GM10266 (cell line): Measurements from ENCODE around the gene AXIN1.

ENCODE experiments used
- DNase-seq: peaks from one replicate; pipeline ENCODE4 v3.0.0; 2012; ENCODE audit errors: extremely low spot score
- CTCF ChIP-seq: IDR thresholded peaks from 2 replicates; pipeline ENCODE4 v1.5.1; 2012; ENCODE audit warnings: mild to moderate bottlenecking, low read depth; ENCODE audit not compliant: control insufficient read depth, insufficient read depth; ENCODE audit errors: missing control alignments

The AXIN1 gene

GRCh38 chr16:290681-291405 lies 61.7 kb downstream of the AXIN1 start:
- no peak for TF ChIP-seq CTCF
- no peak for DNase-seq

- no peak for TF ChIP-seq CTCF
- no peak for DNase-seq
These were observed 62.4 kb downstream of the AXIN1 start for GRCh38 chr16:290015-290680.

DNA sequence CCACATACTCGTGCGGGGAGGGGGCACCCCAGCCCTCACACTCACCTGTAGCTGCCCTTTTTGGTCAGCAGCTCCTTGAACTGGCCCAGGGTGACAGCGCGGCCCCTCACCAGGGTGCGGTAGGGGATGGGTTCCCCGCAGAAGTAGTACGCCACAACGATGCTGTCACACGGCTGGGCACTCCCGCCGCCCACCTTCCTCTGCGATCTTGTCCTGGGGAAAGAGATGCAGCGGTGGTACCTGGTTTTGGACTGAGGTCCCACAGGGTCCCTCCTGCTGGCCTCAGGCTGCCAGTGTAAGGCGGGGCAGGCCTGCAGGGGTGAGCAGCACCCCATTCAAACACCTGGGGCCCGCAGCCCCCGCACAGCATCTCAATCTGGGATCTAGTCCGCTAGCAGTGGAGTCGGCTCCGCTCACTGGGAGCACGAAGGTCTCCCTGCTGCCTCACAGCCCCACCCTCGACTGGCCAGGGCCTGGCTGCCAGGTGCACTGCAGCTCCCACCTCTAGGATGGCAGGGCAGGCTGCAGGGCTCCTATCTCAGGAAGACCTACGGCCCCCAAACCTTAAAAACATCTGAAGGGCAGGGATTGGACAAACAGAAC lies 63.0 kb downstream of the AXIN1 start:
- no peak for TF ChIP-seq CTCF
- DNase-seq = no peak

- no peak for DNase-seq
- TF ChIP-seq CTCF = no peak
These were observed 64.3 kb downstream of the AXIN1 start for GRCh38 chr16:287981-288920.

- DNase-seq = no peak
- TF ChIP-seq CTCF = no peak
These were observed 65.2 kb downstream of the AXIN1 start for GRCh38 chr16:287298-287811.

- no peak for DNase-seq
- no peak for TF ChIP-seq CTCF
These were observed 65.8 kb downstream of the AXIN1 start for GRCh38 chr16:286491-287297.
